Smooth muscle cell (in vitro differentiated cells): ENCODE data around the gene HMSD. TPM values are rescaled to one million over a fixed set of nuclear protein-coding genes. Genes with fewer than 3 reads are reported as not detected.
"Not testable (repeated sequence)": the region's sequence is repeated elsewhere in the genome, so short reads cannot be mapped to it uniquely, and the experiment has no call there.

Experiments used
- DNase-seq: peaks from one replicate; lab custom pipeline; 2025; ENCODE audit not compliant: unreplicated experiment; lab: John Stamatoyannopoulos, UW
- H2AFZ ChIP-seq: fragments of 200-600 bp; sonication (generic); 2 replicates; pipeline ENCODE4 v1.6.0; 2016; ENCODE audit warnings: antibody characterized with exemption, low read depth, mild to moderate bottlenecking
- H3F3A ChIP-seq: fragments of 200-600 bp; sonication (generic); 2 replicates; pipeline ENCODE4 v1.6.0; 2017; ENCODE audit warnings: antibody characterized with exemption, low read depth
- H3K27ac ChIP-seq: fragments of 200-600 bp; sonication (generic); 2 replicates; pipeline ENCODE4 v1.5.1; 2016; ENCODE audit warnings: low read depth, mild to moderate bottlenecking
- H3K27me3 ChIP-seq: fragments of 200-600 bp; sonication (generic); 2 replicates; pipeline ENCODE4 v1.6.1; 2016; ENCODE audit warnings: low read depth, mild to moderate bottlenecking
- H3K36me3 ChIP-seq: fragments of 200-600 bp; sonication (generic); 2 replicates; pipeline ENCODE4 v1.5.1; 2016; ENCODE audit warnings: low read depth
- H3K4me1 ChIP-seq: fragments of 200-600 bp; sonication (generic); 2 replicates; pipeline ENCODE4 v1.5.1; 2016; ENCODE audit warnings: low read depth
- H3K4me2 ChIP-seq: fragments of 200-600 bp; sonication (generic); 2 replicates; pipeline ENCODE4 v1.6.0; 2016; ENCODE audit warnings: mild to moderate bottlenecking
- H3K4me3 ChIP-seq: fragments of 200-600 bp; sonication (generic); 2 replicates; pipeline ENCODE4 v1.5.1; 2016; ENCODE audit warnings: mild to moderate bottlenecking
- H3K79me2 ChIP-seq: fragments of 200-600 bp; sonication (generic); 2 replicates; pipeline ENCODE4 v1.6.0; 2016; ENCODE audit warnings: low read depth, mild to moderate bottlenecking
- H3K9ac ChIP-seq: fragments of 200-600 bp; sonication (generic); 2 replicates; pipeline ENCODE4 v1.6.0; 2016; ENCODE audit warnings: low read depth
- H3K9me3 ChIP-seq: fragments of 200-600 bp; sonication (generic); replicated peaks from 2 replicates; pipeline ENCODE4 v1.5.1; 2016; ENCODE audit warnings: low read depth
- H4K20me1 ChIP-seq: fragments of 200-600 bp; sonication (generic); 2 replicates; pipeline ENCODE4 v1.6.0; 2016; ENCODE audit warnings: low read depth
- WGBS: methylation state at CpG from one replicate; pipeline ENCODE4 v1.1.7; 2016; ENCODE audit warnings: low lambda C conversion rate; 5-methylcytosine and 5-hydroxymethylcytosine counted together
- polyA plus RNA-seq: library from polyadenylated mRNA; unstranded; fragments of >200 nt; fragmentation: Nextera tagmentation; extraction: Ambion mirVana; gene quantifications from 2 replicates; pipeline ENCODE4 v1.2.1, GENCODE V29; 2016
- total RNA-seq: library from RNA; depleted of rRNA; stranded (reverse); fragments of >200 nt; gene quantifications from 2 replicates; pipeline ENCODE4 v1.2.3, GENCODE V29; 2014
- TF ChIP-seq, protein P1 (sequence below): fragments of 200-600 bp; sonication (generic); IDR thresholded peaks from 2 replicates; pipeline ENCODE4 v1.5.1; 2017; ENCODE audit warnings: borderline replicate concordance, mild to moderate bottlenecking, antibody characterized with exemption; ENCODE audit not compliant: insufficient read depth, poor library complexity, severe bottlenecking

Gene HMSD
- total and polyA plus RNA-seq, 2 experiments from 2014 or later, result 0.26 TPM; not detected in 1

DNA sequence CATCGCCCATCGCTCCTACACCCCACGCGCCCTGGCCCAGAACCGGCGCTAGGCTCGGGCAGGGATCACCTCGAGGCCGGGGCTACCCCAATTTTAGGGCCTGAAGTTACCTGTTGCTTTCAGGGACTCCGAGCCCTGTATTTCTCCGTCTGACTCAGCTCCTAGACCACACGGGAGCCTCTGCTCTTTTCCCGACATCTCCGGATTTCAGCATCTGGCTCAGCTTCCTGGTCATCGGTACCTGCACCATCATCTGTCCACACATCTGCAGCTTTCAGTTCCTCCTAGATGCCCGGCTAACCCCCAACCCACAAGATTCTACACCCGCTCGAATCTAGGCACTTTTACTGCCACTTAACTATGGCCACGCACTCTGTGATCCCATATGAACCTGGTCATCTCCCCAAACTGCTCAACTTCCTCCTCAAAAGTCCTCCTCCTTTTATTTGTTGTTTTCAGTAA, 12.1 kb upstream of the HMSD start:
- Histone ChIP-seq H3K9me3 (no peaks in the 10 kb centered on the region), H3K79me2 (no peaks in the 10 kb centered on the region), H3F3A (no peaks in the 10 kb centered on the region), H3K4me1 (peaks cover 4% of the 10 kb centered on the region), H2AFZ (peak overlapping the region; percentile 100), H3K4me2 (peak overlapping the region; percentile 99), H3K9ac (no peak overlapping the region), H4K20me1 (no peaks in the 10 kb centered on the region), H3K27me3 (peaks cover 14% of the 10 kb centered on the region), H3K4me3 (peak overlapping the region; percentile 73), H3K27ac (no peak overlapping the region), H3K36me3 (no peaks in the 10 kb centered on the region)
- 64% methylated on average over 19 of the region's 19 CpGs for WGBS
- DNase-seq, result no peak
- TF ChIP-seq, protein P1, sequence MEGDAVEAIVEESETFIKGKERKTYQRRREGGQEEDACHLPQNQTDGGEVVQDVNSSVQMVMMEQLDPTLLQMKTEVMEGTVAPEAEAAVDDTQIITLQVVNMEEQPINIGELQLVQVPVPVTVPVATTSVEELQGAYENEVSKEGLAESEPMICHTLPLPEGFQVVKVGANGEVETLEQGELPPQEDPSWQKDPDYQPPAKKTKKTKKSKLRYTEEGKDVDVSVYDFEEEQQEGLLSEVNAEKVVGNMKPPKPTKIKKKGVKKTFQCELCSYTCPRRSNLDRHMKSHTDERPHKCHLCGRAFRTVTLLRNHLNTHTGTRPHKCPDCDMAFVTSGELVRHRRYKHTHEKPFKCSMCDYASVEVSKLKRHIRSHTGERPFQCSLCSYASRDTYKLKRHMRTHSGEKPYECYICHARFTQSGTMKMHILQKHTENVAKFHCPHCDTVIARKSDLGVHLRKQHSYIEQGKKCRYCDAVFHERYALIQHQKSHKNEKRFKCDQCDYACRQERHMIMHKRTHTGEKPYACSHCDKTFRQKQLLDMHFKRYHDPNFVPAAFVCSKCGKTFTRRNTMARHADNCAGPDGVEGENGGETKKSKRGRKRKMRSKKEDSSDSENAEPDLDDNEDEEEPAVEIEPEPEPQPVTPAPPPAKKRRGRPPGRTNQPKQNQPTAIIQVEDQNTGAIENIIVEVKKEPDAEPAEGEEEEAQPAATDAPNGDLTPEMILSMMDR, result no peak

DNA sequence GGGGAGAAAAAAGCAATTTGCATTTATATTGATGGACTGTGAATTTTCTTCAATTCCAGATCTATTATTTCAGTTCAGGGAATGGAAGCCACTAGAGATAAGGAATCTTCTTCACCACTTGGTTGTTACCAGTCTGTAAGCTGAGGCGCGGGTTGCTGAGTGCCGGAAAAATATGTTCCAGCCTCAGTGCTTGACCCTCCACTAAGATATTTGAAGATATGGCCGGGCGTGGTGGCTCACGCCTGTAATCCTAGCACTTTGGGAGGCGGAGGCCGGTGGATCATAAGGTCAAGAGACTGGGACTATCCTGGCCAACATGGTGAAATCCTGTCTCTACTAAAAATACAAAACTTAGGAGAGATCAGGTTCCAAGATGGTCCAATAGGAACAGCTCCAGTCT, 9.1 kb upstream of the HMSD start:
- TF ChIP-seq, protein P1, result no peak
- 94% methylated on average over 8 of the region's 8 CpGs for WGBS
- no peak for DNase-seq
- Histone ChIP-seq H3K36me3 (no peaks in the 10 kb centered on the region), H3K9me3 (no peaks in the 10 kb centered on the region), H3K79me2 (no peaks in the 10 kb centered on the region), H3F3A (no peaks in the 10 kb centered on the region), H3K4me1 (peaks cover 4% of the 10 kb centered on the region), H3K27me3 (peaks cover 8% of the 10 kb centered on the region), H4K20me1 (no peaks in the 10 kb centered on the region), H3K4me2 (no peak overlapping the region), H3K4me3 (no peak overlapping the region), H3K27ac (no peak overlapping the region), H3K9ac (no peak overlapping the region), H2AFZ (no peak overlapping the region)

DNA sequence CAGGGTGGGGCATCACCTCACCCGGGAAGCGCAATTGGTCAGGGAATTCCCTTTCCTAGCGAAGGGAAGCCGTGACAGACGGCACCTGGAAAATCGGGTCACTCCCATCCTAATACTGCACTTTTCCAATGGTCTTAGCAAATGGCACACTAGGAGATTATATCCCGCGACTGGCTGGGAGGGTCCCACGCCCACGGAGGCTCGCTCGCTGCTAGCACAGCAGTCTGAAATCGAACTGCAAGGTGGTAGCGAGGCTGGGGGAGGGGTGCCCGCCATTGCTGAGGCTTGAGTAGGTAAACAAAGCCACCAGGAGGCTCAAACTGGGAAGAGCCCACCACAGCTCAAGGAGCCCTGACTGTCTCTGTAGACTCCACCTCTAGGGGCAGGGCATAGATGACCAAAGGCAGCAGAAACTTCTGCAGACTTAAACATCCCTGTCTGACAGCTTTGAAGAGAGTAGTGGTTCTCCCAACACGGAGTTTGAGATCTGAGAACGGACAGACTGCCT, 8.5 kb upstream of the HMSD start:
- not testable (repeated sequence) for DNase-seq, H3K9ac ChIP-seq, H3K9me3 ChIP-seq, H3K27ac ChIP-seq, H3K4me1 ChIP-seq, H3K79me2 ChIP-seq, H3K4me3 ChIP-seq, H3K4me2 ChIP-seq, H2AFZ ChIP-seq, H4K20me1 ChIP-seq, H3K27me3 ChIP-seq, H3K36me3 ChIP-seq, H3F3A ChIP-seq
- WGBS, result 78% methylated on average over 17 of the region's 17 CpGs

DNA sequence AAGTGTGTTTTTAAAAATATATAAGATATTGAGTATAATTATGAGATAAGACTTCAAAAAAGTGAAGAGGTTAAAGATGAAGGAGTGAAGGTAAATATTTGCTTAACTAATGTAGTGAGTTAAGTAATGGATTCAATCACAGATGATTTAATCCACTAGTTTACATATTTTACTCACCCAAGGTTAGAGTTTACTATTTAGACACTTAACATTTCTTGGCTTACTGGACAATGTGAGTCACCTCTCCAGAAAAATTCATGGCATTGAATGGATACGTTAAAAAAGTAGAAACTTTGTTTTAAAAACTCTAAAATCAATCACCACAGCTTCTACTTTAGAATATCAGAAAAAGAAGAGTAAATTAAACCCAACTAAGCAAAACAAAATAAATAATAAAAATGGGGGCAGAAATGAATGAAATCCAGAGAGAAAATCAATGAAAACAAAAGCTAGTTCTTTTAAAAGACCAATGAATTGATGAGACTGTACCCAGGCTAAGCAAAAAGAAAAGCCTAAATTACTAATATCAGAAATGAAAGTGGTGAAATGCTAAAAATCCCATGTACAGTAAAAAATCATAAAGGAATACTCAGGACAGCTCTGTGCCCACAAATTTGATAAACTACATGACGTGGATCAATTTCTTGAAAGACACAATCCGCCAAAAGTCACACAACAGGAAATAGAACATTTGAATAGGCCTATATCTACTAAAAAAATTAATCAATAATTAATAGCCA, 1.9 kb upstream of the HMSD start:
- Histone ChIP-seq H3K4me1 (no peaks in the 10 kb centered on the region), H3K9ac (no peak overlapping the region), H3K4me3 (no peak overlapping the region), H3F3A (no peaks in the 10 kb centered on the region), H3K27ac (no peak overlapping the region), H3K27me3 (no peaks in the 10 kb centered on the region), H3K36me3 (no peaks in the 10 kb centered on the region), H3K9me3 (no peaks in the 10 kb centered on the region), H3K79me2 (no peaks in the 10 kb centered on the region), H4K20me1 (no peaks in the 10 kb centered on the region), H3K4me2 (no peak overlapping the region), H2AFZ (no peak overlapping the region)
- no peak for DNase-seq
- 83% methylated on average over 3 of the region's 3 CpGs for WGBS
- TF ChIP-seq, protein P1, result no peak
